Neural cell (in vitro differentiated cells): Measurements from ENCODE around the gene KLC1. TPM values are rescaled to one million over a fixed set of nuclear protein-coding genes. Genes with fewer than 3 reads are reported as not detected.

Source experiments
- H2AFZ ChIP-seq: fragments of 200-600, 300-800 bp; sonication (generic), shearing (Covaris generic); 2 replicates; pipeline ENCODE4 v1.6.0; 2014; ENCODE audit warnings: low read depth, mild to moderate bottlenecking, antibody characterized with exemption, low read length, moderate library complexity
- H3F3A ChIP-seq: fragments of 200-600 bp; shearing (Covaris generic); 2 replicates; pipeline ENCODE4 v1.6.1; 2016; ENCODE audit warnings: mild to moderate bottlenecking, moderate library complexity, mixed read lengths, antibody characterized with exemption, low read length; ENCODE audit not compliant: insufficient read depth, poor library complexity, severe bottlenecking
- H3K27ac ChIP-seq: fragments of 200-600, 300-800 bp; sonication (generic), shearing (Covaris generic); 2 replicates; pipeline ENCODE4 v1.5.1; 2014; ENCODE audit warnings: mild to moderate bottlenecking, low read length, moderate library complexity
- H3K27me3 ChIP-seq: fragments of 300-800, 200-600 bp; sonication (generic), shearing (Covaris generic); 2 replicates; pipeline ENCODE4 v1.6.0; 2014; ENCODE audit warnings: mild to moderate bottlenecking, low read depth, low read length, moderate library complexity; ENCODE audit not compliant: insufficient read depth
- H3K36me3 ChIP-seq: fragments of 300-800, 200-600 bp; sonication (generic), shearing (Covaris generic); 2 replicates; pipeline ENCODE4 v1.5.1; 2014; ENCODE audit warnings: mild to moderate bottlenecking, antibody characterized with exemption, low read length, moderate library complexity; ENCODE audit not compliant: insufficient read depth
- H3K4me2 ChIP-seq: fragments of 300-800, 200-600 bp; sonication (generic), shearing (Covaris generic); 2 replicates; pipeline ENCODE4 v1.6.0; 2014; ENCODE audit warnings: mild to moderate bottlenecking, low read length
- H3K4me3 ChIP-seq: fragments of 300-800, 200-600 bp; sonication (generic), shearing (Covaris generic); 2 replicates; pipeline ENCODE4 v1.5.1; 2014; ENCODE audit warnings: mild to moderate bottlenecking, low read length, moderate library complexity
- H3K79me2 ChIP-seq: fragments of 200-600 bp; shearing (Covaris generic); replicated peaks from 2 replicates; pipeline ENCODE4 v1.6.0; 2014; ENCODE audit warnings: mild to moderate bottlenecking, low read length, moderate library complexity; ENCODE audit not compliant: insufficient read depth
- H3K9ac ChIP-seq: fragments of 300-800, 200-600 bp; sonication (generic), shearing (Covaris generic); 2 replicates; pipeline ENCODE4 v1.6.1; 2016; ENCODE audit warnings: mild to moderate bottlenecking, low read length, mixed read lengths
- H3K9me2 ChIP-seq: fragments of 200-600 bp; shearing (Covaris generic); 2 replicates; pipeline ENCODE4 v1.6.1; 2016; ENCODE audit warnings: mild to moderate bottlenecking, low read length, mixed read lengths; ENCODE audit not compliant: insufficient read depth
- H3K9me3 ChIP-seq: fragments of 200-600, 300-800 bp; sonication (generic), shearing (Covaris generic); 2 replicates; pipeline ENCODE4 v1.6.1; 2016; ENCODE audit warnings: mild to moderate bottlenecking, mixed run types, low read length, moderate library complexity, mixed read lengths
- H4K20me1 ChIP-seq: fragments of 200-600 bp; shearing (Covaris generic); 2 replicates; pipeline ENCODE4 v1.6.1; 2016; ENCODE audit warnings: mild to moderate bottlenecking, mixed run types; ENCODE audit not compliant: insufficient read depth
- CTCF ChIP-seq: fragments of 450-650 bp; IDR thresholded peaks from 2 replicates; pipeline ENCODE4 v1.5.1; 2014; ENCODE audit warnings: antibody characterized with exemption, mild to moderate bottlenecking, moderate library complexity; ENCODE audit not compliant: poor library complexity, severe bottlenecking
- EP300 ChIP-seq: fragments of 450-650 bp; conservative IDR thresholded peaks from 2 replicates; pipeline ENCODE4 v1.6.1; 2014; ENCODE audit warnings: antibody characterized with exemption, mild to moderate bottlenecking, moderate library complexity; ENCODE audit not compliant: poor library complexity, severe bottlenecking
- EZH2 ChIP-seq: fragments of 200-600, 300-800 bp; shearing (Covaris generic), sonication (generic); IDR thresholded peaks from 2 replicates; pipeline ENCODE4 v1.6.1; 2014; ENCODE audit warnings: antibody characterized with exemption, low read length, borderline replicate concordance, mild to moderate bottlenecking; ENCODE audit not compliant: insufficient read depth, poor library complexity, severe bottlenecking
- MXI1 ChIP-seq: fragments of 450-650 bp; conservative IDR thresholded peaks from 2 replicates; pipeline ENCODE4 v1.6.1; 2014; ENCODE audit warnings: antibody characterized with exemption, mild to moderate bottlenecking; ENCODE audit not compliant: poor library complexity, severe bottlenecking
- POLR2AphosphoS5 ChIP-seq: IDR thresholded peaks from 2 replicates; pipeline ENCODE4 v1.6.1; 2012
- RAD21 ChIP-seq: fragments of 450-650 bp; conservative IDR thresholded peaks from 2 replicates; pipeline ENCODE4 v1.6.1; 2014; ENCODE audit warnings: antibody characterized with exemption, mild to moderate bottlenecking, moderate library complexity
- REST ChIP-seq: IDR thresholded peaks from 2 replicates; pipeline ENCODE4 v1.6.1; 2012; ENCODE audit warnings: borderline replicate concordance
- SMC3 ChIP-seq: fragments of 450-650 bp; conservative IDR thresholded peaks from 2 replicates; pipeline ENCODE4 v1.6.1; 2014; ENCODE audit warnings: antibody characterized with exemption, mild to moderate bottlenecking, moderate library complexity; ENCODE audit not compliant: poor library complexity
- TAF1 ChIP-seq: IDR thresholded peaks from 2 replicates; pipeline ENCODE4 v1.6.1; 2012; ENCODE audit warnings: low read depth
- polyA plus RNA-seq: library from polyadenylated mRNA; depleted of rRNA; stranded (reverse); fragments of >200 nt; gene quantifications from 2 replicates; pipeline ENCODE4 v1.2.3, GENCODE V29; 2014

The KLC1 gene
- polyA plus RNA-seq, 1 donor from 2014 or later, result 1,272 TPM

- no peaks in the 10 kb centered on the region for H3K9me3 ChIP-seq
- H3K36me3 ChIP-seq, result no peaks in the 10 kb centered on the region
- H2AFZ ChIP-seq, result no peak overlapping the region
- peaks cover 17% of the 10 kb centered on the region for H4K20me1 ChIP-seq
- no peak overlapping the region for H3K4me3 ChIP-seq
- no peak overlapping the region for H3K9ac ChIP-seq
- H3K9me2 ChIP-seq, result no peaks in the 10 kb centered on the region
- H3K27me3 ChIP-seq, result no peaks in the 10 kb centered on the region
- TF ChIP-seq MXI1, result no peak
- TF ChIP-seq EZH2, result no peak
- TF ChIP-seq RAD21, result no peak
- no peak for TF ChIP-seq SMC3
- no peak for TF ChIP-seq EP300
- TF ChIP-seq POLR2AphosphoS5, result no peak
- no peak for TF ChIP-seq REST
- no peak for TF ChIP-seq CTCF
- TF ChIP-seq TAF1, result no peak
- no peaks in the 10 kb centered on the region for H3F3A ChIP-seq
- H3K79me2 ChIP-seq, result peaks cover 62% of the 10 kb centered on the region
- H3K4me2 ChIP-seq, result no peak overlapping the region
- no peak overlapping the region for H3K27ac ChIP-seq
These were observed 21.2 kb downstream of the KLC1 start for GRCh38 chr14:103650213-103650612.

GRCh38 chr14:103651585-103651984, 22.6 kb downstream of the KLC1 start:
- H3K9ac ChIP-seq, result no peak overlapping the region
- H3K9me2 ChIP-seq, result no peaks in the 10 kb centered on the region
- peaks cover 17% of the 10 kb centered on the region for H4K20me1 ChIP-seq
- TF ChIP-seq MXI1 (no peak), REST (no peak), SMC3 (no peak), CTCF (no peak), EZH2 (no peak), RAD21 (no peak), POLR2AphosphoS5 (no peak), TAF1 (no peak), EP300 (no peak)
- H3F3A ChIP-seq, result no peaks in the 10 kb centered on the region
- no peak overlapping the region for H2AFZ ChIP-seq
- H3K27me3 ChIP-seq, result no peaks in the 10 kb centered on the region
- H3K27ac ChIP-seq, result no peak overlapping the region
- H3K4me3 ChIP-seq, result no peak overlapping the region
- H3K36me3 ChIP-seq, result no peaks in the 10 kb centered on the region
- peaks cover 59% of the 10 kb centered on the region for H3K79me2 ChIP-seq
- H3K9me3 ChIP-seq, result no peaks in the 10 kb centered on the region
- no peak overlapping the region for H3K4me2 ChIP-seq
